Astrocyte (in vitro differentiated cells and primary cell): ENCODE results near the gene PRUNE1.

ENCODE experiments used
- EZH2 ChIP-seq: IDR thresholded peaks from 2 replicates; pipeline ENCODE4 v1.6.1; 2012; ENCODE audit warnings: mild to moderate bottlenecking, low read length, inconsistent platforms; ENCODE audit not compliant: insufficient read depth
- TF ChIP-seq, protein P1 (sequence below): IDR thresholded peaks from 2 replicates; pipeline ENCODE4 v1.5.1; 2011; ENCODE audit warnings: low read depth, mild to moderate bottlenecking, inconsistent platforms, low read length, moderate library complexity; ENCODE audit not compliant: insufficient read depth

DNA sequence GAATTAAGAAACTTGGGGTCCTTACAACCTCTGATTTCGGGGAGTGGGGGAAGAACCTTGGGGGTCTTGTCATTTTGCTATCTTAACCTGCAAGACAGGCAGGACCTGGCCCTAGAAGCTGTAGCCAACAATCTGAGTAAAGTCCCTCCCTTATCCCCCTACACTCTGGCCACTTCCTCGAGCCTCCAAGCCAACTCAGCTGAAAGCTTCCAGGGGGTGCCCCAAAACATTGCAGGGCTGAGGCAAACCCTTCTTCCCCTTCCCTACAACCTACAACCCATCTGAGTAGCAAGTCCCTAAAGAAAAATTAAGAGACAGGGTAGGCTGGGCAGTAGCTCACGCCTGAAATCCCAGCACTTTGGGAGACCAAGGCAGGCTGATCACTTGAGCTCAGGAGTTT, 38.6 kb upstream of the PRUNE1 start:
- TF ChIP-seq, protein P1, sequence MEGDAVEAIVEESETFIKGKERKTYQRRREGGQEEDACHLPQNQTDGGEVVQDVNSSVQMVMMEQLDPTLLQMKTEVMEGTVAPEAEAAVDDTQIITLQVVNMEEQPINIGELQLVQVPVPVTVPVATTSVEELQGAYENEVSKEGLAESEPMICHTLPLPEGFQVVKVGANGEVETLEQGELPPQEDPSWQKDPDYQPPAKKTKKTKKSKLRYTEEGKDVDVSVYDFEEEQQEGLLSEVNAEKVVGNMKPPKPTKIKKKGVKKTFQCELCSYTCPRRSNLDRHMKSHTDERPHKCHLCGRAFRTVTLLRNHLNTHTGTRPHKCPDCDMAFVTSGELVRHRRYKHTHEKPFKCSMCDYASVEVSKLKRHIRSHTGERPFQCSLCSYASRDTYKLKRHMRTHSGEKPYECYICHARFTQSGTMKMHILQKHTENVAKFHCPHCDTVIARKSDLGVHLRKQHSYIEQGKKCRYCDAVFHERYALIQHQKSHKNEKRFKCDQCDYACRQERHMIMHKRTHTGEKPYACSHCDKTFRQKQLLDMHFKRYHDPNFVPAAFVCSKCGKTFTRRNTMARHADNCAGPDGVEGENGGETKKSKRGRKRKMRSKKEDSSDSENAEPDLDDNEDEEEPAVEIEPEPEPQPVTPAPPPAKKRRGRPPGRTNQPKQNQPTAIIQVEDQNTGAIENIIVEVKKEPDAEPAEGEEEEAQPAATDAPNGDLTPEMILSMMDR, result no peak
- TF ChIP-seq EZH2, result no peak
